ENCODE measurements around the gene ZNF598. TPM values are rescaled to one million over a fixed set of nuclear protein-coding genes. Genes with fewer than 3 reads are reported as not detected.

ZNF598 gene
- total RNA-seq, 2 donors from 2014 or later = 45.4 to 64.3 TPM

DNA sequence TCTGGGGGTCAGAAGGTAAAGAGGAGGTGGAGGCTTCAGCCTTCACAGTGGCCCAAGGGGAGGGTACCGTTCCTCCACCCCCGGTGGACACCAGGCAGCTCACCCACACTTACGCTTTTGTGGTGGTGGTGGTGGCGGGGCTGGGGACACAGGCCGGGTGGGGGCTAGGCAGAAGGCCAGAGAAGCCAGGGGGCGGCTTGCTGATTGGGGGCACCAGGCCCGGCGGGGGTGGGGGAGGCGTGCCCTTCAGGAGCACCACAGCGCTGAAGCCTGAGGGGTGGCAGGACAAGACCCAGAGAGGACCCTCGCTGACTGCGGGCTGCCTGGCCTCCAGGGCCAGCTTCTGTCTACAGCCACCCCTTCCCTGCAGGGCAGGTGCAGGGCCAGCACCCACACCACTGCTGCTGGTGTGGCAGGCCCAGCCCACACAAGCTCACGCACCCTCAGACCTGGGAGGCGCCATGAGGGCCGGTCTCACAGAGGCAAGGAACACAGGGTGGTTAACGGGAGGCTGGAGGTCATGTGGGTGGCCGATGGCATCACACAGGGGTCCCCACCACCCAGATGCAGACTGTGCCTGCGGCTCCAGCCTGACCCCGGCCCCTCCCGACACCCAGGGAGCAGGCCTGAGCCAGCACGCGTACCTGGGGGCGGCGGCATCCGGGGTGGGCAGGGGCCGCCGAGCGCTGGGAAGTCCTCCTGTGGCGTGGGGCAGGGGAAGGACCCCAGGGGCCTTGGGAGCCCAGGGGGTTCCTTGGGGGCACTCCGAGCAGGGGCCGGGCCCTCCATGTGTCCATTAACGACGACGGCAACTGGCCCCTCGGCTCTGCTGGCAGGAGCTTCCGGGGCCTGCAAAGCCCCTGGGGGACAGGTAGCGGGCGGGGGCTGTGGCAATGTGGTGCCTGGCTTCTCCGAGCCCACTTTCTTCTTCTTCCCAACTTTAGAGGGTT, 10.5 kb downstream of the ZNF598 start:
- peak overlapping the region; percentile 27 for H3K27ac ChIP-seq
- H3K27me3 ChIP-seq = no peaks in the 10 kb centered on the region
- H3K9ac ChIP-seq (ENCODE audit: low read depth in 2 of 2, low read length in 2 of 2) = no peak overlapping the region
- H3K4me3 ChIP-seq = no peak overlapping the region
- H3K4me1 ChIP-seq = peaks cover 3% of the 10 kb centered on the region
- no peak for DNase-seq
- H3K36me3 ChIP-seq = peaks cover 41% of the 10 kb centered on the region
- intact Hi-C loops (cut with DNase I) = no loop called here
- no peaks in the 10 kb centered on the region for H3K9me3 ChIP-seq
- no peak for TF ChIP-seq CTCF (IDR thresholded peaks at IDR 0.05)

- DNase-seq = no peak
- Histone ChIP-seq H3K27ac (peak overlapping the region; percentile 27), H3K4me3 (no peak overlapping the region), H3K36me3 (peaks cover 39% of the 10 kb centered on the region), H3K27me3 (no peaks in the 10 kb centered on the region), H3K4me1 (no peaks in the 10 kb centered on the region), H3K9ac (ENCODE audit: low read depth in 2 of 2, low read length in 2 of 2) (no peak overlapping the region), H3K9me3 (no peaks in the 10 kb centered on the region)
- intact Hi-C loops (cut with DNase I) = no loop called here
- no peak for TF ChIP-seq CTCF (IDR thresholded peaks at IDR 0.05)
These were observed 11.2 kb downstream of the ZNF598 start for GRCh38 chr16:1998360-1998835.

DNA sequence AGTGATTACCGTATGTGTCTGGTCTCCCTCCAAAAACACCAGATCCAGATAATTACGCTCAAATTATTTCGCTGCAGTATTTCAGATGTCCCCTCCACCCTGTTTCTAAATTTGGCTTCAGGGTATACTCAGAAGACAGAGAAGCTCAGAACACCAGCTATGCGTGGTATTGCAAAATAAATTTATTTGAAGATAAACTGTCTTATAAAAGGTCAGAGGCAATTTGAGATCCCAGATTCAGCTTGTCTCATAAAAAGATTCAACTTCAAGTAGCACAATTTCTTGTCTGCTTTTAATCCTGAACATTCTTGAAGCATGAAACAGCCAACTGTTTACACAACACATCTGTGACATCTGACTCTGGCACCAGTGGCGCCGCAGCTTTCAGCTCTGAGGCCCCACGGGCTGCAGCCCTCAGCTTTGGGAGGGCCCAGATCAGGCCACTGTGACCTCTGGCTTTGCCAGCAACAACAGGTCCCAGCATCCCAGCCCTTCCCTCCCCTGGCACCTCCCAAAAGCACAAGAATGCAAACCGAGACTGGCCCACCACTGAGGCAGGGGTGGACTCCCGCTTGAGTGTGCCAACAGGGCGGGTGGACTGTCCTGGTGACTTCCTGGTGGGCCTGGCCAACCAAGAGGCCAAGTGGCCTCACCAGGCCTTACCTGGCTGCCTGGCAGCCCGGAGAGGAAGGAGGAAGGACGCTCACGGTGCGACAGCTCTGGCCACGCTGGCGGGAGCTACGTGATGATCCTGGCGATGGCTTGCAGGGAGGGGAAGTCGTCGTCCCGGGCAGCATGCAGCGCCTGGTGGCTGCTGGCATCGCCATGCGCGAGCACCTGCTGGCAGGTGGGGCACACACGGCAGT, 11.9 kb downstream of the ZNF598 start:
- no peaks in the 10 kb centered on the region for H3K27me3 ChIP-seq
- no peaks in the 10 kb centered on the region for H3K9me3 ChIP-seq
- no peak for TF ChIP-seq CTCF (IDR thresholded peaks at IDR 0.05)
- H3K9ac ChIP-seq (ENCODE audit: low read depth in 2 of 2, low read length in 2 of 2) = no peak overlapping the region
- no peak for DNase-seq
- peaks cover 35% of the 10 kb centered on the region for H3K36me3 ChIP-seq
- H3K4me1 ChIP-seq = no peaks in the 10 kb centered on the region
- no peak overlapping the region for H3K4me3 ChIP-seq
- peak overlapping the region; percentile 45 for H3K27ac ChIP-seq
- intact Hi-C loops (cut with DNase I) = no loop called here

DNA sequence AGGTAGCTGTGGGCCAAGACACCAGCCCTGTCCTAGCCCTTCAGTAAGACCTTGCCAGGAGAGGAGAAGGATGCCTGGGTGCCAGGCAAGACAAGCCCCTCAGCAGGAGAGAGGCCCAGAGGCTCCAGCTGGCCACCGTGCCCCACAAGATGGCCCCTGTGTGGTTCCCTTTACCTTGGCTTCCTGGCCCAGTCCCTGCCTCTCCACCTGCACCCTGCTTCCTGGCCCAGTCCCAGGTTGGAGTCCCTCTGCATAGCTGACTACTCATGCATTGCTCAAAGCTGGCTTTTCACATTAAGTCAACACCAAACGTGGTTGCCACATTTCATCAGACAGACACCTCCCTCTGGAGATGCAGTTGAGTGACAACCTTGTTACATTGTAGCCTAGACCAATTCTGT, 15.9 kb downstream of the ZNF598 start:
- H3K9me3 ChIP-seq = no peaks in the 10 kb centered on the region
- DNase-seq = no peak
- no peak overlapping the region for H3K27ac ChIP-seq
- no peak overlapping the region for H3K9ac ChIP-seq (ENCODE audit: low read depth in 2 of 2, low read length in 2 of 2)
- H3K4me3 ChIP-seq = no peak overlapping the region
- H3K4me1 ChIP-seq = peaks cover 16% of the 10 kb centered on the region
- H3K36me3 ChIP-seq = peaks cover 9% of the 10 kb centered on the region
- TF ChIP-seq CTCF (IDR thresholded peaks at IDR 0.05) = no peak
- intact Hi-C loops (cut with DNase I) = no loop called here
- H3K27me3 ChIP-seq = peaks cover 21% of the 10 kb centered on the region

GRCh38 chr16:1992704-1993317, 16.8 kb downstream of the ZNF598 start:
- Histone ChIP-seq H3K4me3 (no peak overlapping the region), H3K9me3 (no peaks in the 10 kb centered on the region), H3K4me1 (peaks cover 16% of the 10 kb centered on the region), H3K27ac (no peak overlapping the region), H3K36me3 (peaks cover under 1% of the 10 kb centered on the region), H3K9ac (ENCODE audit: low read depth in 2 of 2, low read length in 2 of 2) (no peak overlapping the region), H3K27me3 (peaks cover 23% of the 10 kb centered on the region)
- DNase-seq = peak; percentile 47
- intact Hi-C loops (cut with DNase I) = no loop called here
- TF ChIP-seq CTCF (IDR thresholded peaks at IDR 0.05) = no peak
